D721Med (cell line): ENCODE measurements around the gene POLR2L.

Experiments
- DNase-seq: peaks from one replicate; pipeline ENCODE4 v3.0.0; 2011; ENCODE audit warnings: low spot score; ENCODE audit not compliant: insufficient read length
- FAIRE-seq: peaks from 2 replicates; lab custom pipeline; 2011; peaks lifted over from hg19 to GRCh38; lab: Jason Lieb, UNC
- CTCF ChIP-seq: IDR thresholded peaks from 2 replicates; pipeline ENCODE4 v1.5.1; 2012; ENCODE audit warnings: mild to moderate bottlenecking, control low read depth; ENCODE audit not compliant: insufficient read depth; ENCODE audit errors: missing control alignments

The POLR2L gene

GRCh38 chr11:804599-804964 is 37.7 kb downstream of the POLR2L start:
- FAIRE-seq: no peak
- TF ChIP-seq CTCF: no peak
- no peak for DNase-seq

- FAIRE-seq: no peak
- no peak for TF ChIP-seq CTCF
- no peak for DNase-seq
Observed at GRCh38 chr11:803770-804598, 38.3 kb downstream of the POLR2L start.

- DNase-seq: no peak
- no peak for TF ChIP-seq CTCF
- no peak for FAIRE-seq
Observed at GRCh38 chr11:803467-803742, 38.9 kb downstream of the POLR2L start.

- TF ChIP-seq CTCF: no peak
- DNase-seq (no peak), FAIRE-seq (no peak)
Observed at GRCh38 chr11:802693-803466, 39.4 kb downstream of the POLR2L start.

- FAIRE-seq (no peak), DNase-seq (no peak)
- TF ChIP-seq CTCF: no peak
Observed at GRCh38 chr11:802018-802617, 40.2 kb downstream of the POLR2L start.

GRCh38 chr11:801097-801780 is 41.1 kb downstream of the POLR2L start:
- no peak for FAIRE-seq
- DNase-seq: no peak
- no peak for TF ChIP-seq CTCF
